DMS153 (cell line): ENCODE data around the gene PIK3CG.
A peak's percentile ranks its signal among the peaks of the same experiment; 100 is the strongest.
"Not testable (repeated sequence)": the region's sequence is repeated elsewhere in the genome, so short reads cannot be mapped to it uniquely, and the experiment has no call there.

Experiments
- DNase-seq: peaks from one replicate; lab custom pipeline; 2025; lab: John Stamatoyannopoulos, UW

PIK3CG gene

DNA sequence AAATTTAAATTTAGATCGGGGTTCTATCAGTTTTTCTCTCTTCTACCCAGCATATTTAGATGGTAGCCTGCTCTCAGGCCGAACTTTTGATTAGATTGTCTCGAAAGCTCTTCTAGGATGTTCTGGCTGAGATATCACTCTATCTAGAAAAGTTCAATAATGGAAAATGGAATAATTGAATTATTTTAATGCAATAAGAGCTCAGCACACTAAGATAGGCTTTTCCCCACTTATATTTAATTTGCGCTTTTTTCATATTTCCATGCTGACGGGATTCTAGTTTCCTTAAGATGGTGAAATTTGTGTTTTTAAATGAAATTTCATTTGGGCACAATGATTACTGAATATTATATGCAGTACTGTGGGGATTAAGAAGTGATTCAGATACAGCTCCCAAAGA, 73.7 kb downstream of the PIK3CG start:
- DNase-seq: no peak

DNA sequence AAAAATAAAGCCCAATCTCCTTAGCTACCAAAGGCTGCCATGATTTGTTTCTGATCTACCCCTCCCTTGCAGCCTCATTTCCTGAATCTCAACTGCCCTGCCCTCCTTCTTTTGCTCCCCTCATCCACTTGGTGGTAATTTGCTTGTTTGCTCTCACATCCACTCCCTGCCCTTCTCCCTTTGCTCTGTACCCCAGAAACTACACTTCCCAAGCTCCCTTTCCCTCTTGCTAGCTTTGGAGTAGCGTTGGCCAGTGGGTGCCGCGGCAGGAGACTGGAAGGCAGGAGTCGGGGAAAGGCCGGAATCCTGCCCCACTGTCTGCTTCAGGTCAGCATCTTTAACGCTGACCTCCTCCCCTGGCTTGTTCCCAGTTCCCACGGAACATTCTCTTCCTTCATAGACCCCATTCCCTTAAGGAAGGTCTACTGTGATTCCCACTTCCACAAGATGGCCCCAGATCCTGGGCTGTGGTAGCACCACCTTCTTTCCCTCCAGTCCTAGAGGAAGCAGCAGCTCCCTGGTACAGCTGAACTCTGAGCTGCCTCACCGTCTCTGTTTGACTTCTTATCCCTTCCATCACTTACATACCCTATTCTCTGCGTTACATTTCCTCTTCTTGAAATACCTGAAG, 79.1 kb downstream of the PIK3CG start:
- DNase-seq: no peak

DNA sequence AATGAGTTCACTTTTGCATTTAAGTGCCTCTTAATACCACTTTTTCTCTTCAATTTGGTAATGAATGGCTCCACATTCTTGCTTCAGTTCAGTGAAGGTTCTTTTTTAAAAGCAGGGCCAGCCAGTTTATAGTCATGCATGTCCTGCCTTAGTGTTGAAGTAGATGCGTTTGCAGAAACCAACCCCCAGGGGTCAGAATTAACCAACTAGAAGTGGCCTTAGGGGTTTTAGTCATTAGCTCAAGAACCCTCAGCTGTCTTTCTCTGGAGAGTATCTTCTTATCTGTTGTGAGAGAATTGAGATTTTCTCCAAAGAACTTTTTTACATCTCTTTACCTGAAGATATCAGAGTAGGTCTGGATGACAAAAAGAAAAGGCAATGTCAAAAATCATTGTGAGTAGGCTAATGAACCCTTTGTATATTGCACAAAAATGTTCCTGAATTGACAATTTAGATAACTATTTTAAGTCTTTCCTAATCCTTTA, 82.2 kb downstream of the PIK3CG start:
- DNase-seq: peak; percentile 67

DNA sequence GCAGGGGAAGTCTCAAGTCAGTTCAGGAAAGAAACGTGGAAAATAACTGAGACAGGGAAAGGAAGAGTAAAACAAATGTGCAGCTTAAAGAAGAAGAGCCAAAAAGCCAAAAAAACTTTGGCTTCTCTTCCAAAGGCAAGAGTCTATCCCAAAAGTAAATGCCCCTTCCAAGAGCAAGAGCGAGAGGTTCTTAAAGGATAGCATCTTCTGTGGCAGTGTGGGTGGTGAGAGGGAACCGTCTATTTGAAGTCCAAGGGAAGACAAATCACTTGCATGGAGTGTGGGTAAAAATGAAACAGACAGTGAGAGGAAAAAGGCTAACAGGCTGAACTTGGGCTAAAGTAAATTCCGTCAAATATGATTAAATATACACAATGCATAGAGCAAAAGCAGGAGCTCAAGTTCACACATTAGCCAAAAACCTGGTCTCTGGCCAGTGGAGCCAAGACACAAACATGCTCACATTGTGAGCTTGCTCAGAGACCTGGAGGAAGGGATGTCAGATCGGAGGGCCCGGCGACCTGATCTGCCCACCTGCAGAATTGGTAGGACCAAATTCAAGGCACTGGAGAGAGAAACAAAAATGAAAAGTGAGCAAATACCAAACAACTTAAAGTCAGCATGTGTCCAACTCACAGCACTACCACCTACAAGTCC, 87.0 kb downstream of the PIK3CG start:
- no peak for DNase-seq

DNA sequence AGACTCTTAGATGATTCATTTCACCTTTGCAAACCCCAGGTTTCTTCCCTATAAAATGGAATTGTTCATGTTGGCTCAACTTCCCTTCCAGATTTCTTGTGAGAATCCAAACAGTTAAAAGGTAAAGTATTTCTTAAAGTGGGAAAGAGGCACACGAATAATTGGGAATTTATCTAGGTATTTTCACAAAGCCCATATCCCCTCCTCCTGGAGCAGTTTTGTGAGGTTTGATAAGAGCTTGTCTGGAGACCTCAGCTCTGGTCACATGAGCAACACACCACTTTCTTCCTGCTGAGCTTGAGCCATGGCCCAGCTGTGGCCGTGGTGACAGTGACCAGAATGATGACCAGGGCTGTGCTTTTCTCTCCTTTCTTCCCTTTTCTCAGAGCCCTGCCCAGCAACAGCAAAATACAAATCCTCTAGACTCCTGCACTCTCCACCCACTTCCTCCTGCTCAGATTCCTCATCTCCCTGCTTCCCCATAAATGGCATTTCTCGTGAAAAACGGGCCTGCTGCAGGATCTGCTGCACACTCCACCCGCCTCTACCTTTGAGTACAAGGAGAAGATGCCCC, 87.7 kb downstream of the PIK3CG start:
- DNase-seq: no peak

DNA sequence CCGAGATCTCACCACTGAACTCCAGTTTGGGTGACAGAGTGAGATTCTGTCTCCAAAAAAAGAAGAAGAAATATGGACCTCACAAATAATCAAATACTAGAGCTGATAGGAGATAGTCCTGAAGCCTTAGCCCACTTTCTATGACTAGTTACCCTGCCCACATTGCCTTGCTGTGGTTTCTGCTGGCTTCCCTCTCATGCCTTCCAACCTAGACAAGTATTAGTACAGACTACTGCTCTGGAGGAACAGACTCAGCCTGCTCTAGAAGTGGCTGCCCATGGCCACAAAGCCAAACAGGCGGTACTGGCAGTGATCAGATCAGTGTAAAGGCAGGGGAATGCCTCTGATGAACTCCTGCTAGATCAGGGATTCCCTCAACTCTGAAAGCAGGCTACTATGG, 89.8 kb downstream of the PIK3CG start:
- DNase-seq: no peak

DNA sequence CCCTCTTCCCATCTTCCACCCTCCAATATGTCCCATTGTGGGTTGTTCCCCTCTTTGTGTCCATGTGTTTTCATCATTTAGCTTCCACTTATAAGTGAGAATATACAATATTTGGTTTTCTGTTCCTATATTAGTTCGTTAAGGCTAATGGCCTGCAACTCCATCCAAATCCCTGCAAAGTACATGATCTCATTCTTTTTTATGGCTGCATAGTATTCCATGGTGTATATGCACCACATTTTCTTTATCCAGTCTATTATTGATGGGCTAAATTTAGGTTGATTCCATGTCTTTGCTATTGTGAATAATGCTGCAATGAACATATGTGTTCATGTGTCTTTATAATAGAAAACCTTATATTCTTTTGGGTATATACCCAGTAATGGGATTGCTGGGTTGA, 90.8 kb downstream of the PIK3CG start:
- not testable (repeated sequence) for DNase-seq
